Activated CD4-positive, alpha-beta T cell treated with anti-CD3 and anti-CD28 coated beads for 24 hours (primary cell): ENCODE results near the gene TOM1.

Source experiments
- DNase-seq, 2 donors: peaks; one replicate each; pipeline ENCODE4 v3.0.0-alpha.2; 2020; ENCODE audit warnings: low read depth in 2 of 2

Gene TOM1

GRCh38 chr22:35369996-35370395 lies 70.3 kb downstream of the TOM1 start:
- DNase-seq: no peak

- DNase-seq: no peak
These were observed 74.1 kb downstream of the TOM1 start for GRCh38 chr22:35373781-35374180.

- DNase-seq: no peak
These were observed 75.3 kb downstream of the TOM1 start for GRCh38 chr22:35375031-35375430.

- DNase-seq: no peak
These were observed 75.8 kb downstream of the TOM1 start for GRCh38 chr22:35375526-35375925.

GRCh38 chr22:35376728-35377472 lies 77.2 kb downstream of the TOM1 start:
- DNase-seq: no peak

GRCh38 chr22:35377735-35378134 lies 78.0 kb downstream of the TOM1 start:
- no peak for DNase-seq

GRCh38 chr22:35378621-35379020 lies 78.9 kb downstream of the TOM1 start:
- DNase-seq: no peak

GRCh38 chr22:35379146-35379993 lies 79.7 kb downstream of the TOM1 start:
- no peak for DNase-seq

- no peak for DNase-seq
These were observed 80.3 kb downstream of the TOM1 start for GRCh38 chr22:35380013-35380412.

- DNase-seq: no peak
These were observed 81.1 kb downstream of the TOM1 start, which contains the start of gene HMOX1 for GRCh38 chr22:35380537-35381423. Gene HMOX1, plus strand, starts transcription at chr22:35381096. Its CDS starts 78 bp downstream, at chr22:35381174.

GRCh38 chr22:35381424-35382009 lies 81.8 kb downstream of the TOM1 start:
- DNase-seq: no peak

GRCh38 chr22:35383679-35384071 lies 84.0 kb downstream of the TOM1 start:
- no peak for DNase-seq

GRCh38 chr22:35384527-35384926 lies 84.8 kb downstream of the TOM1 start:
- no peak for DNase-seq

GRCh38 chr22:35384975-35385588 lies 85.4 kb downstream of the TOM1 start:
- DNase-seq: no peak

- no peak for DNase-seq
These were observed 87.1 kb downstream of the TOM1 start for GRCh38 chr22:35386670-35387288.

- DNase-seq: no peak
These were observed 91.2 kb downstream of the TOM1 start for GRCh38 chr22:35390933-35391332.

GRCh38 chr22:35392357-35392756 lies 92.7 kb downstream of the TOM1 start:
- DNase-seq: no peak

- no peak for DNase-seq
These were observed 93.7 kb downstream of the TOM1 start for GRCh38 chr22:35393116-35394010.

- no peak for DNase-seq
These were observed 94.3 kb downstream of the TOM1 start for GRCh38 chr22:35394011-35394312.
